Activated T-cell treated with anti-CD3 and anti-CD28 coated beads for 48 hours (primary cell): ENCODE results near the gene TSPAN18.

Source experiments
- DNase-seq: peaks from one replicate; pipeline ENCODE4 v3.0.0-alpha.2; 2020; ENCODE audit warnings: low read depth

The TSPAN18 gene

DNA sequence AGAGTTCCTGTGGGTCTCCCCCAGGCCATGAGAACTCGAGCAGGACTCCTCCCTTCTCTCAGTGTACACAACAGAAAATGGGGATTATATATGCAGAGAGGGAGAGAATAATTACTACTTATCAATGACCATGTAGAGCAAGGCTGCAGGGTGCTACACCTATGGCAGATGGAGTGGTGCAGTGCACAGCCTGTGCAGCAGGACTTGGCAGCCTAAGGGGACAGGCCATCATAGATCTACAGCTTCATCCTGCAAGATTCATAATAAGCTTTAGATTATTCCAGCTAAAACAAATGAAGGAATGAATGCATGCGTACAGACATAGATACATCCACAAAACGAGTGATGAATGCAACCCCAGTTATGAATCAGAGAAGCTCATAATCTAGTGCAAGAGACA is 232.3 kb downstream of the TSPAN18 start:
- no peak for DNase-seq

DNA sequence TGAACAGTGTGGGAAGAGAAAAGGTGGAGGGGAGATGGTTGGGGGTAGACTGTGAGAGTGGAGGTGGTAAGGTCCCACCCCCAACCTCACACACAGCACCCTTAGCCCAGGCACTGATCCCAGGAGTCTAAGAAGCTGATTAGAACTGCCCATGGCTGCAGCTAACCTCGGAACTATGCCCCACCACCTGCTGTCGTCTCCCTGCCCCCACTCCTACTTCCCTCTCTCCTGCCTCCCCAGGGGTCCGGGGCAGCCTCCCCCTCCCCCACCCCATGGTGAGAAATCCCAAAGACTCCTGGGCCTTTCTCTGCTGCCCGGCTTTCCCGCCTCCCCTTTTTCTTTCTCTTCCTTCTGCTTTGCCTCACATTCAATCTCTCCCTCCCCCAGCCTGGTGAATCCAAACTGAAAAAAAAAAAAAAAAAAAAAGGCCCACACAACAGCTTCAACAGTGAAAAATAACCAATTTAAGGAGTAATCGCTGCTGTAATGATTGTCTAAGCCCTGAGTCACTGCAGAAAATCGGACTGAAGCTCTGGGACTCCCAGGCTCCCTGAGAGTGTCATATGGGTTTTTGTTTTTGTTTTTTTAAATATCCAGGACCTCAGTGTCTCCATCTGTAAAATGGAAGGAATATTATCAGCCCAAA is 233.6 kb downstream of the TSPAN18 start:
- no peak for DNase-seq

DNA sequence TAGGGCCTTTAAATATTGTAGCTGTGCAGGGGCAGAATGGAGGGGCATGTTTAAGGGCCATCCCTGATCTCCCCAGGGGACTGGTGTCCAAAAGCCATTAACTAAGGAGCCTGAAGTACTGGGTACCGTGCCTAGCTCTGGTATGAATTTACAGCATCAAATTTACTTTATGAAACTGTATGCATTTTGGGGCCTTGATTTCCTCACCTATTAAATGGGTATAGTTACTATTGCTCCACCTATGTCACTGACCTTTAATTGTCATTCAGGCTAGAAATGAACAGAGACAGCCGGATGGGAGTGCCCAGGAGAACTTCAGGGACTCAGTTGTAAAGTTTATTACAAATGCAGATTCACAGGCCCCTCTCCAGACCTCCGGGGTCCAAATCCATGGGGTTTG is 235.7 kb downstream of the TSPAN18 start:
- DNase-seq: no peak

DNA sequence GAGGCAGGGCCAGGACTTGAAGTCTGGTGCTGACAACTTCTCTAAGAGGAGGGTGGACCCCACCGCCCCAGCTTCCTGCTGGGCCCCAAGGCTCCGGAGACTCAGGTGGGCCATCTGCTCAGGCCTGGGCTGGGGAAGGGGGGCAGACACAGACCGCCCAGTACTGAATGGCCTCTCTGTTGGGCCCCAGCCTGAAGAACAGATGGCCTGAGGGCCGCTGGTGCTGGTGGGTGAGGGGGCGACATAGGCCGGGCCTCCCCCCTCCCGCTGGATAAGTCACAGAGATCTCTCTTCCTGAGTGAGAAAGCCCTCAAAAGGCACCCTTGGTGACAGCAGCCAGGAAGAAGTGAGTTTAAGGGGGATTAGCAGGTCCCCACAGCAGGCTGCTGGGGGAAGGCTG is 236.4 kb downstream of the TSPAN18 start:
- no peak for DNase-seq

DNA sequence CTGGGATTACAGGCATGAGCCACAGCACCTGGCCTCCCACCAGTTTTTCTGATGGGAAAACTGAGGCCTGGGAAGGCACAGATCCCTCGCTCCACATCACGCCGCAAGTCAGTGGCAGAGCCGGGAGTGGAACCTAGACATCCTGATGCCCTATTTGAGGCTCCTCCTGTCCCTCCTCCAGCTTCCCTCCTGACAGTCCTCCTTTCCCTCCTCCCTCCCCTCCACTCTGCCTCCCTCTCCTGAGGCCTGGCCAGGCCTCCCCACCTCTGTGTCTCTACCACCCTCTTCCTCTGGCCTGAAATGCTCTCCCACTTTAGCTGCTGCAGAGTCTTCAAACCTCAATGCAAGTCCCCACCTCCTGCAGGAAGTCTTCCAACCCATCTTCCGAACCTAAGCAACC is 237.2 kb downstream of the TSPAN18 start:
- DNase-seq: no peak

DNA sequence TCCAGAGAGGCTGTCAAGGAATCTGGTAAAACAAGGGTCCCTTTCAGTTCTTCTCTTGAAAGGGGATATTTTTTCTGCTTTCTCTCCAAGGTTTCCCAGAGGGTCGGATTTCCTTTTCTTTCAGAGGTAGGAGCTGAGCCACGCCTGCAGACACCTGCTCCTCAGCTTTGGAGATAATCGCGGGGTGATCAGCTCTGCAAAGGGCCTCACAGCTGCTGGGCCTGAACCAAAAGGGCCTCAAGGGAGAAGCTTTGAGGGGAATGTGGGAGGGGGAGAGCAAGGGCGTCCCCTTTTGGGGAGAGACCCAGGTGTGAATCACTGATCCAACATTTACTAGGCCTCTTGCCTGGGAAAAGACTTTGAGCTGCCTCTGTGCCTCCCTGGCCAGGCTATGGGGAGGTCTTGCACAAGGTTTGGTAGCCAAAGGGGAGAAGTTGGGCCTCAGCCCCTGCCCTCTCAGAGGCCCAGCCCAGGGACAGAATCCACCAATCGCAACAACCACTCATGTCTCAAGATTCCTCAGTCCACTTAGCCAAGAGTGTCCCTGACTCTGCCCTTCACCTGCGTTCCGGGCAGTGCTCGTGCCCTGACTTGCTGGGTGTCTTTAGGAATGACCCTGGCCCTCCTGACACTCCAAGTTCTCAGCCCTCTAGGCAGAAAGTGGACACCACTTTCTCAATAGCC is 237.9 kb downstream of the TSPAN18 start:
- DNase-seq: no peak

DNA sequence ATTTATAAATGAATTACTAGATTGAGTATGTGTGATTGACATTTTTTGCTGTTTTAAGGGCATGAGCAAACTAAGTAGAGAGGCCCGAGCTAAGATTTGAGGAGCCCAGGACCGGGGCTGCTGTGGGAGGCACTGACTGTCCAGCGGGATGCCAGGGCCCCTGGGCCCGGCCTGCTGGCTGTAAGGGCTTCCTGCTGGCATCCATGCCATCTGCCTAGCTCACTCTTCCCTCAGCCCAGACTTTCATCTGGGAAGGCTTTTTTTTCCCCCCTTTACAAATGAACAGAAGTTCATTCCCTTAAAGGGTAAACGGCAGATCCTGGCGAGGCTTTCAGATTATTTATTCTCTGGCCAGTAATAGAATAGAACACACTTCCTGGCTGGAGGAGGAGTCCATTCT is 239.9 kb downstream of the TSPAN18 start:
- no peak for DNase-seq

DNA sequence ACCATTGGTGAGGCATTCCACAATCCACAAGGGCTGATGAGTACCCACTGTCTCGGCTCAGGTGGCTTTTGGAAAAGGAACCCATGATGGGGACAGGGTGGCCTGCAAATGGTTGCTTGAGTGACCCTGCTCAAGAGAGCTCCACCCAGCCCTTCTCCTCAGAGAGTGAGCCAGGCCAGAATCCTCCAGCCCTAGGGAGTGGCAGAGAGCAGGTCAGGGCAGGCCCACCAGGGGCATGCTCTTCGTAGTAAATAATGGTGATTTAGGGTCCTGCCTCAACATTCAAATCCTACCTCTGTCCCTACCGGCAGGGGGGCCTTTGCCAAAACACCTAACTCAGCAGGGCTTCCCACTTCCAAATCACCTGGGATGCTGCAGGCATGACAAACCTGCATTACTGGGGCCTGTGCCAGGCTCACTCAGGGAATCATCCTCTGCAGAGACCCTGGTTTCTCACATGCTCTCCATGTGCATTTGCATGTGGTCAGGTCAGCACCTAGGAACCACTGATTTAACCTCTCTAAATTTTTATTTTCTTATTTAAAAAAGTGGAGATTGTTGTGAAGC is 241.3 kb downstream of the TSPAN18 start:
- DNase-seq: no peak

DNA sequence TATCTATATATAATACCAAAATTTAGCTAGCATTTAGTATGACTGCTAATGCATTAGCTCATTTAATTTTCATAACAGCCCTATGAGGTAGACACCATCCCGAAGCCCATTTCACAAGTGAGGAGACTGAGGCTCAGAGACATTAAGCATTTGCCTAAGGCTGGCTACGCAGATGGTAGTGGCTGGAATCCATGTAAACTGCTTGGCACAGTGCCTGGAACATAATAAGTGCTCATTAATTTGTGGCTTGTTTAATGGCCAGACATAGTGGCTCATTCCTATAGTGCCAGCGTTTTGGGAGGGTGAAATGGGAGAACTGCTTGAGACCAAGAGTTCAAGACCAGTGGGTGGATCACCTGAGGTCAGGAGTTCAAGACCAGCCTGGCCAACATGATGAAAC is 241.7 kb downstream of the TSPAN18 start:
- DNase-seq: no peak

DNA sequence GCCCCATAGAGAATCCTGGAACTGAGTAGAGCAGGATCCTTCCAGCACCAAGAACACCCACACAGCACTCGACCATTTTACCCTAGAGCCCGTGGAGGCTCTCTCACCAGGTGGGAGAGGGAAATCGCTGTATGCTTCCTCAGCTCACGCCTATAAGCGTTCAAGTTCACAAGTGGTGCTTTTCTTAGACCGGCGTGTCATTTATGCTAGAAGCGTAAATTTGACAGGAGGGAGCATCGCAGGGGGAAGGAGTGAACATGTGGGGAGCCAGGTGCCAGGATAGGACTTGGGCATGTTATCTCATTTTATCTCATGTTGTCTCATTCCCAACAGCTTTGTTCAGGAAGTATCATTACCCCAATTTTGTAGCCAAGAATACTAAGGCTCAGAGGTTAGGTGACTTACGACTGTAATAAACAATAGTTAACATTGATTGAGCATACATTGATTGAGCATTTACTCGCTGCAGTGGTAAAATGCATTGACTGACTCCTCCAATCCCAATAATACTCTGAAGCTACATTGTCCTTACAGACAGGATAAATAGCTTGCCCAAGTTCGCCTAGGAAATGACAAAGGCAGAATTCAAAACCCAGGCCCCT is 243.0 kb downstream of the TSPAN18 start:
- no peak for DNase-seq

DNA sequence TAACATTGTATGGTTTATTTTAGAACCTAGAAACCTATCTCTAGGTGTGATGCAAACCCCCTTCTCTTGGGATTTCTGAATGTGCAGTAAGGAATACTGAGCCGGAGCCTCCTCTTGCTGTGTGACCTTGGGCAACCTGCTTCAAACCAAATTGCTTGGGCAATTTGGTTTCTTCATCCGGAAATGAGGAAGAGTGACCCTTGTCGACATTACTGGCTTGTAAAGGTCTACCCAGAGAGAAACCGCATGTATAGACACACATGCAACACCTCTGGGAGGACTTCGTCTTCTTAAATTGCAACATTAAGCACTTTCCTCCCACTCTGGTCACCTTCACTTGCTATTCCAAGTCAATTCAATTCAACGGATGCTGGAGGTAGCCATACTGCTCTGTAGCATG is 243.5 kb downstream of the TSPAN18 start:
- no peak for DNase-seq

DNA sequence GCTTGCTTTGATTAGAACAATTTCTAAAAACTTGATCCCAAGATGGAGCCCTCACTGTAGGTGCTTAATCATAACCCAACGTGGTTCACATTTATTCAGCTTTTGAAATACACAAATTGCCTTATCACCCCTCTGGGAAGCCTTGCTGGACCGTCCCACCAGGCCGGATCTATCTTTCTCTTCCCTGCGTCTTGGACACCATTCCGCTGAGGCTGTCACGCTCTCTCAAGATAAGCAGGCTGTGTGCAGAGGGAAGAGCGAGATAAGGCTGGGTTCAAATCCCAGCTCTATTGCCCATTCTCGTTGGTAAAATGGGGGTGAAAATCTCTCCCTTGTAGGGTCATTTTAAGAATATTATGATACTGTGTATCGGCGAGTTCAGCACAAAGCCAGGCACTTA is 244.4 kb downstream of the TSPAN18 start:
- DNase-seq: no peak

DNA sequence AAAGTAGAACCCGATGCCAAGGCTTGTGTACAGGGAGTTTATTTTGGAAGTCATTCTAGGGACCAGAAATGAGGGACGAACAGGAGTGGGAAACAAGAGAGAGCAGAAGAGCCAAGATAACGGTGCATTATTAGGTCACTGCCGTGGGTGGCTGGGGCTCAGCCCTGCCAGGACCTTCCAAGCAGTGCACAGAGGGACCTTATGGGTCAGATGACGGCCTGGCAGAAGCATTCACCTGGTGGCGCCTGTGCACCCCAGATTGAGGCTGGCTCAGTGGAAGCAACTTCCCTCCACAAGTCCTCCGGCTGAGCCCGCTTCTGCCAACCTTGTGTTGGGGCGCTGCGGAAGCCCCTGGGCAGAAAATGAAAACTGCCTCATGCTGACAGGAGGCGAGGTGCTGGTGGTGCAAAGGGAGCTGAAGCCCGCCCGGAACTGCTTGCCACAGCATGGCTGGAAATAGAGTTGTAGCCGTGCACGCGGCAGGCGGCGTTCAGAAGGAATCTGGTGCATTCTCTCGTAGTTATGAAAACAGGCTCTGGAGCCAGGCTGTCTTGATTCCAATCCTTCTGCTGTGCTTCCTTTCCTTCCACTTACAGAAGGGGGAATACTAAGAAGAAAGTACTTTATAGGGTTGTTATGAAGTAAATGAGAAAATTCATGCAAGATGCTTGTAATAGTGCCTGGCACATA is 246.1 kb downstream of the TSPAN18 start:
- no peak for DNase-seq

DNA sequence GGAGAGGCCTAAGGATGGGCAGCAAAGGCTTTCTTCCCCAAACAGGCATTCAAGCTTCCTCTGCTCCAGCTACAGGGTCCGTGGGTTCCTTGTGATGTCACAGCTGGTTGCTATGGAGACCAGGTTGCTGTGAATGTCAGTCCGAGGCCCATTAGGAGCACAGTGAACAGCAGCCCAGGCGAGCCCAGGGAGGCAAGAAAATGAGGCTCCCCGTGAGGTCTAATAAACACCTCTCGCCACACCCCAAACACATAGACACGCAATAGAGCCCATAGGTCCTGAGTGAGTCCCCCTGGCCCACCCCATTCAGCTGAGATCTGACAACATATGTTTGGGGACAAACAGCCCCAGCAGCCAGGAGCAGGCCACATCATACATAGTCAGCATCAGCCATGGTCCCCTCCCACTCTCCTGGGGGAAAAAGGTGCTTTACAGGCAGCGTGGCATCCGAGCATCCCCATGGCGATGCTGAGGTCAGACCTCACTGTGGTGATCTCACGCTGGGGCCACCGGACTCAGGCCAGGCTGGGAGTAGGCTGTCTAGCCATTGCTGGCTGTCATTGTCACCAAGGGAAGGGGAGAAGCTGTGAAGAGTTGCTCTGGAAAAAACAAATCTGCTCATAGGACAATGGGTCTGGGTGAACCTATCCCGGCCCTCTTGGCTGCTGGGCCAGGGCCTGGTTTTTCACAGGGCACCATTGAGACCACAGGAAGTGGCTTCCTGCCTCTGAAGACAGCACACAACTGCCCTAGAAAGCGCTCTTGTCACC is 247.1 kb downstream of the TSPAN18 start:
- no peak for DNase-seq

DNA sequence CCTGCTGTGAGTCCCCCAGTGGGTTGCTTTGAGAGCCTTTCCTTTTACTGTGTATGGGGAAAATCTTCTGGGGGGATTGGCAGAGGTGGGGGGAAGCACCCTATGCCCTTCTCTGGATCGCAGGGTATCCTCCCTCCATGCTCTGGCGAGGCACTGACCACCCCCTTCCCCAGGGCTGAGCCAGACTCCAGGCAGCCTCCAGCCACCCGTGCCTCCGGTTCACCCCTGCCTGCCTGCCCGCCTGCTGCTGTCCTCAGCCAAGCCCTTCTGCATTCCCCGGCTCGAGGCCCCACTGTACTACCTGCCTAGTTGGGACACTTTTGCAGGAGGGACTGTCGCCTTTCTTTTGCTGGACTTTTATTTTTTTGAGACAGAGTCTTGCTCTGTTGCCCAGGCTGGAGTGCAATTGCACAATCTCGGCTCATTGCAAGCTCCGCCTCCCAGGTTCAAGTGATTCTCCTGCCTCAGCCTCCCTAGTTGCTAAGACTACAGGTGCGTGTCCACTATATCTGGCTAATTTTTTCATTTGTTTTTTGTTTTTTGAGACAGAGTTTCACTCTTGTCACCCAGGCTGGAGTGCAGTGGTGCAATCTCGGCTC is 247.7 kb downstream of the TSPAN18 start:
- no peak for DNase-seq

DNA sequence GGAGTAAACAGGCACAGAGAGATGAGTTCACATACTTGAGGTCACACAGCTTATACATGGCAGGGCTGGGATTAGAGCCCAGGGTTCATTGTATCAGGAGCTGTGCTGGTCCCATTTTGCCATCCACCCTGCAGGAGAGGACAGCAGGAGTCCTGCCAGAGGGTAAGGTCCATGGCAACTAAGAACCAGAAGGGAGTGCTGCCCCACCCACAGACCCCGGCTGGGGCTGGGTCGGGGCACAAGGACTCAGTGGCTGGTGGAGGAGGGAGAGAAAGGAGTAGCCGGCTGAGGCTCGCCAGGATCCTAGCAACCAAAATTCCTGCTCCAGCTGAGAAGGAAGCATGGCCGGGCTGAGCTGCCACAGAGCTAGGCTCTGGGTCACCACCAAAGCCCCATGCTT is 249.8 kb downstream of the TSPAN18 start:
- DNase-seq: no peak

DNA sequence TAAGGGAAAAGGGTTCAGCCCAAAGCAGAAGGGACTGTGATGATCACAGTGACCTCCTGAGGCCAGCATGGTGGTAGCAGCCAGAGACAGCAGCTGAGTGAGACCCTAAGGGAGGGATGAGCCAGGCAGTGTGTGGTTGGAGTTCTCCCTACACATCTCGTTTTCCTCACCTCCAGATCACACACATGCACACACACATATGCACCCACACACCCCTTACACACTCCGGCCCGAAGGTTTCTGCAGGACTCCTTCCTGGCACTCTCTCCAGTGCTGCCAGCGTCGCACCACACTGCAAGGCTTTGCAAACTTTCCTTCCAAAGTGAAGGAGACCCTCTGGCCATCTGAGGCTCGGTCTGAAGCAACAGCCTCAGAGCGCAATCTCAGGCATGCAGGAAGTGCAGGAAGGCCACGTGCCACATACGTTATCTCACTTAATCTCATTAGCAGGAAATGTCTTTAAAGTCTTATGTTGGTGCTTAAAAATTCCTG is 250.8 kb downstream of the TSPAN18 start:
- DNase-seq: no peak

DNA sequence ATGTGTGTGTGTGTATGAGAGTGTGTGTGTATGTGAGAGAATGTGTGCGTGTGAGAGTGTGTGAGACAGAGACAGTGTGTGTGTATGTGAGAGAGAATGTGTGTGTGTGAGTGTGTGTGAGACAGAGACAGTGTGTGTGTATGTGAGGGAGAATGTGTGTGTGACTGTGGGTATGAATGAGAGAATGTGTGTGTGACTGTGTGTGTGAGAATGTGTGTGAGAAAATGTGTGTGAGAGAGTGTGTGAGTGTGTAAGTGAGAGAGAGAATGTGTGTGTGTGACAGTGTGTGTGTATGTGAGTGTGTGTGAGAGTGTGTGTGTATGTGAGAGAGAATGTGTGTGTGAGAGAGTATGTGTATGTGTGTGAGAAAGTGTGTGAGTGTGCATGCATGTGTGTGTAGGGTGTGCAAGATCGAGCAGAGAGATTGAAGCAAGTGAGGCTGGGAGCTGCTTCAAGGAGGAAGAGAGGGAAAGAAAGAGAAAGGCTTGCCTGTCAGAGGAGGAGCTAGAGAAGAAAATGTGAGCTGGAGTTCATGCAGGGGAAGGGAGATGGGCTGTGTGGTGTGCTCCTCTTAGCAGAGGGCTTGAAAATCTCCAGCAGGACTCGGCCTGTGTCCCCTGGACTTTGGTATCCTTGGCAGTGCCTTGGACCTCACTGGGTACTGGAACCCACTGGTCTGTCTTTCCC is 251.7 kb downstream of the TSPAN18 start:
- no peak for DNase-seq

DNA sequence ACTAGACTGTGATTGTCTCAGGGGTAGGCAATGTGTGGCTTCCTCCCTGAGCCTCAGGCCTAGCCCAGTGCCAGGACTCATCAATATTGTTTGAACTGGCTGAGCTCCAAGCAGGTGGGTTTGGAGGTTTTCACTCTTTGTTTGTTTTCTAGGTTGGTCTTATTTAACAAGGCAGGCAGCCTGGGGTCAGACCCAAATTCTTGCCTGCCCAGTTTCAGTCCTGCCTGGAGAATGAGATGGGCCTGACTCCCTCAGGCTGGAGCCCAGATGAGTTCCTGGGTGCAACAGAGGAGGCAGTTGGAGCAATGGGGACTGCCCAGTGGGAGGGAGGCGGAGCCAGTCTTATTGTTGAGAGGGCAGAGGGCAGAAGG is 252.2 kb downstream of the TSPAN18 start:
- no peak for DNase-seq

DNA sequence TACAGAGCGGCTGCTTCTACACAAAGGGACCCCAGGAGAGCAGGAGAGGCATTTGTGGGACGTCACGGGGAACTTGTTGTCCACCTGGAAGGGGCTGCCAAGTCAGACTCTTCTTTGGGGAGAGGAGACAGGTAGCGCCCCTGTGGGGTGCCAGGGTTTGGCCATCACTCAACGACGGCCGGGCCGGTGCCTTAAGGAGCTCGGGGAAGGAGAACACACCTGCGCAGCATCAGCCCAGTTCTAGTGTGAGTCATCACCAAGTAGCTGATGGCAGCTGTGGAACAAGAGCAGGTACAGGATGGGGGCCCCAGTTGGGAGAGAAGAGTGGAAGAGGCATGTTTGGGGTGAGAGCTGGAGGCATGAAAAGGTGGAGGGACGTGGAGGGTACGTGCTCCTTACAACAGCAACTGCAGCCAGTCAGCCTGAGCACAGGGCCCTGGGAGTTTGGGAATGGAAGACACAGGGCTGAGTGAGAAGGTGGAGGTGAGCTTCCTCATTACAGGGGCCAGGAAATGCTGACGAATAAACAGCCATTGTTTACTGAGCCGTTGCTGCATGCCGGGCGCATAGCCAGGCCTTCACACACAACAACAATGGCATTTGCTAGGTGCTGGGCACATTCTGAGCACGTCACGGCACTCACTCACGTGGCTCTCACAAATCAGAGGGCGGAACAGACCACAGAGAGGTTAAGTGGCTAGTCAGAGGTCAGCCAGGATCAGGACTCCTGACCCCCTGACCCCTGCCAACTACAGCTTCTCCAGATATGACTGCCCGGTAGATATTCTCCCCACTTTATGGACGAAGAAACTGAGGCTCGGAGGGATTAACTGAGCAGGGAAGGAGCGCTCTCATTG is 253.0 kb downstream of the TSPAN18 start:
- no peak for DNase-seq
